ENCODE data around the gene PPP2R5E.
"Not testable (repeated sequence)": the region's sequence is repeated elsewhere in the genome, so short reads cannot be mapped to it uniquely, and the experiment has no call there.

The PPP2R5E gene

GRCh38 chr14:63543000-63543825, at the start of gene PPP2R5E:
Gene PPP2R5E, minus strand, starts transcription at chr14:63543377. Its CDS starts 3,692 bp downstream, at chr14:63539685.
- Histone ChIP-seq H3K4me1 (ENCODE audit: control insufficient read depth, insufficient read depth, low read length) (peaks cover 5% of the 10 kb centered on the region), H3K9me3 (ENCODE audit: control insufficient read depth, low read length) (no peaks in the 10 kb centered on the region), H3K9ac (ENCODE audit: low read length) (peak within 1 kb of the TSS; percentile 90)

DNA sequence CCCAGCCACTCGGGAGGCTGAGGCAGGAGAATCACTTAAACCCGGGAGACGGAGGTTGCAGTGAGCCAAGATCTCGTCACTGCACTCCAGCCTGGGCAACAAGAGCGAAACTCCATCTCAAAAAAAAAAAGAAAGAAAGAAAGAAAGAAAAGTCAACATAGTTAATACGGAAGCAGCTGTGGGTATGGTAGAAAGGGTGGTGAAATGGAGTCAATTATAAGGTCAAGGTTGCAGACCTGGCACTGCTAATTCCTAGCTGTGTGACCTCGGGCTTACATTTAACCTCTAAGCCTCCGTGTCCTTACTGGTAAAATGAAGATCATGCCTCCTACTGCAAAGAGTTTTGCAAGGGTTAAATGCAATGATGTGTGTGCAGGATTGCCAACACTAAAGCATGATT, 39.9 kb upstream of the PPP2R5E start:
- not testable (repeated sequence) for H3K4me3 ChIP-seq (ENCODE audit: low read length); H3K4me1 ChIP-seq (ENCODE audit: control insufficient read depth, insufficient read depth, low read length); H3K9me3 ChIP-seq (ENCODE audit: control insufficient read depth, low read length); H3K27me3 ChIP-seq (ENCODE audit: control insufficient read depth, insufficient read depth, low read length); H3K9ac ChIP-seq (ENCODE audit: low read length); H3K36me3 ChIP-seq (ENCODE audit: control insufficient read depth, insufficient read depth, low read length)

More at GRCh38 chr14:63543000-63543825, at the start of gene PPP2R5E:
- Histone ChIP-seq H3K4me3 (ENCODE audit: low read length) (peak within 1 kb of the TSS; percentile 78), H3K27me3 (ENCODE audit: control insufficient read depth, insufficient read depth, low read length) (no peaks in the 10 kb centered on the region), H3K36me3 (ENCODE audit: control insufficient read depth, insufficient read depth, low read length) (no peaks in the 10 kb centered on the region)

DNA sequence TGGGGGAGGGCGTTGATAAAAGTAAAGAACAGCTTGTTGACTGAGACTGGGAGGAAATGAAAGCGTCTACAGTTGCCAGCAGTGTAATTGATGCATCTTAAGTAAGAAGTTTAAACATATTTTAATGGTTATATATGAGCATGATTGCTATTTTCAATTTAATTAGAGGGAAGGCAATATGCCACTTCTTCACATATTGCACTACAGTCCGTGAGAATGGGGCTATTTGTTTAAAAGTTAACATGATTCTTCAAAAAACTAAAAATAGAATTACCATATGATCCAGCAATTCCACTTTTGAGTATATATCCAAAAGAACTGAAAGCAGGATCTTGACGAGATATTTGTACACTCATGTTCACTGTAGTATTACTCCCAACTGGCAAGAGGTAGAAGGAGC, 38.3 kb upstream of the PPP2R5E start:
- Histone ChIP-seq H3K4me1 (ENCODE audit: control insufficient read depth, insufficient read depth, low read length) (no peaks in the 10 kb centered on the region), H3K36me3 (ENCODE audit: control insufficient read depth, insufficient read depth, low read length) (no peaks in the 10 kb centered on the region), H3K27me3 (ENCODE audit: control insufficient read depth, insufficient read depth, low read length) (no peaks in the 10 kb centered on the region), H3K4me3 (ENCODE audit: low read length) (no peak overlapping the region), H3K9ac (ENCODE audit: low read length) (no peak overlapping the region), H3K9me3 (ENCODE audit: control insufficient read depth, low read length) (no peaks in the 10 kb centered on the region)

GRCh38 chr14:63578300-63578699, 35.1 kb upstream of the PPP2R5E start:
- Histone ChIP-seq H3K4me3 (ENCODE audit: low read length) (no peak overlapping the region), H3K36me3 (ENCODE audit: control insufficient read depth, insufficient read depth, low read length) (no peaks in the 10 kb centered on the region), H3K4me1 (ENCODE audit: control insufficient read depth, insufficient read depth, low read length) (no peaks in the 10 kb centered on the region), H3K27me3 (ENCODE audit: control insufficient read depth, insufficient read depth, low read length) (no peaks in the 10 kb centered on the region), H3K9me3 (ENCODE audit: control insufficient read depth, low read length) (no peaks in the 10 kb centered on the region), H3K9ac (ENCODE audit: low read length) (no peak overlapping the region)

DNA sequence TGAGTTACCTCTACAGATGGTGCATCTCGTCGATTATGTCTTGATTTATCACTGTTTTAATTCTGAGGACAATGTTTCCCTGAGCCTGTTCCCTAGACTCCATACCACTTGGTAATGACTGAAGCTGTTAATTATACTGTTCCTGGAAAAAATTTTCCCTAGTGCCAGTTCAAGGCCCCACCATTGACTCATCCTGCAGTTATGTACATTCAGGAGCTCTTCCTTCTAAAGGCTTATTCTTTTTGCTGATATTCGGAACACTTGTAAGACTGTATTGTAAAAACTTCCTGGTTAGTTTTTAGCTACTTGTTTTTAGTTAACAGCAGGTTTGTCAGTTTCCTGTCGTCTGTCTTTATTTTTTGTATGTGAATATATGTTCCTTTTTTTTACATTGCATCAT, 30.4 kb upstream of the PPP2R5E start:
- H3K4me3 ChIP-seq (ENCODE audit: low read length), result no peak overlapping the region
- no peak overlapping the region for H3K9ac ChIP-seq (ENCODE audit: low read length)
- H3K4me1 ChIP-seq (ENCODE audit: control insufficient read depth, insufficient read depth, low read length), result no peaks in the 10 kb centered on the region
- H3K36me3 ChIP-seq (ENCODE audit: control insufficient read depth, insufficient read depth, low read length), result no peaks in the 10 kb centered on the region
- H3K9me3 ChIP-seq (ENCODE audit: control insufficient read depth, low read length), result no peaks in the 10 kb centered on the region
- no peaks in the 10 kb centered on the region for H3K27me3 ChIP-seq (ENCODE audit: control insufficient read depth, insufficient read depth, low read length)

DNA sequence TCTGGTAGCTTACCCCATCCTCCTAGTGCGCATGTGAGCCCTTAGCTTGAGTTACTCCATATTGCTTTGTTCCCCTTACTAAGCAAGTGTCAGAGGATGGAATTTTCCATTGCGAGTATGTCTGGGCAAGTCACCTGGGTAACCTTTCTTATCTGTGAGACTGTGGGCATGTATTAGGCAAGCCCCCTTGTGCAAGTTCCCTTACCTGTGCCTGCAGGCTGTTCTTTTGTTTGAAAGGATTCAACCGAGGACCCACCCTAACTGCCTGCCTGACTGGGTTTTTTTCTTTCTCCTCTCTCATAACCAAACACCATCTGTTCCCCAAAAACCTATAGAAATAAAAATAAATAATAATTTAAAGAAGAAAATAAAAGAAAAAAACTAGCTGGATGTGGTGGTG, 22.3 kb upstream of the PPP2R5E start:
- Histone ChIP-seq H3K9ac (ENCODE audit: low read length) (no peak overlapping the region), H3K36me3 (ENCODE audit: control insufficient read depth, insufficient read depth, low read length) (no peaks in the 10 kb centered on the region), H3K27me3 (ENCODE audit: control insufficient read depth, insufficient read depth, low read length) (no peaks in the 10 kb centered on the region), H3K4me1 (ENCODE audit: control insufficient read depth, insufficient read depth, low read length) (peaks cover 6% of the 10 kb centered on the region), H3K9me3 (ENCODE audit: control insufficient read depth, low read length) (no peaks in the 10 kb centered on the region), H3K4me3 (ENCODE audit: low read length) (no peak overlapping the region)

GRCh38 chr14:63564318-63564717, 21.1 kb upstream of the PPP2R5E start:
- Histone ChIP-seq H3K27me3 (ENCODE audit: control insufficient read depth, insufficient read depth, low read length) (no peaks in the 10 kb centered on the region), H3K9me3 (ENCODE audit: control insufficient read depth, low read length) (no peaks in the 10 kb centered on the region), H3K36me3 (ENCODE audit: control insufficient read depth, insufficient read depth, low read length) (no peaks in the 10 kb centered on the region), H3K9ac (ENCODE audit: low read length) (no peak overlapping the region), H3K4me3 (ENCODE audit: low read length) (no peak overlapping the region), H3K4me1 (ENCODE audit: control insufficient read depth, insufficient read depth, low read length) (peaks cover 6% of the 10 kb centered on the region)

GRCh38 chr14:63563370-63564026, 20.3 kb upstream of the PPP2R5E start:
- H3K4me3 ChIP-seq (ENCODE audit: low read length), result no peak overlapping the region
- no peaks in the 10 kb centered on the region for H3K9me3 ChIP-seq (ENCODE audit: control insufficient read depth, low read length)
- H3K9ac ChIP-seq (ENCODE audit: low read length), result no peak overlapping the region
- H3K36me3 ChIP-seq (ENCODE audit: control insufficient read depth, insufficient read depth, low read length), result no peaks in the 10 kb centered on the region
- no peaks in the 10 kb centered on the region for H3K27me3 ChIP-seq (ENCODE audit: control insufficient read depth, insufficient read depth, low read length)
- peaks cover 6% of the 10 kb centered on the region for H3K4me1 ChIP-seq (ENCODE audit: control insufficient read depth, insufficient read depth, low read length)

GRCh38 chr14:63562405-63562804, 19.2 kb upstream of the PPP2R5E start:
- Histone ChIP-seq H3K27me3 (ENCODE audit: control insufficient read depth, insufficient read depth, low read length) (no peaks in the 10 kb centered on the region), H3K4me3 (ENCODE audit: low read length) (no peak overlapping the region), H3K4me1 (ENCODE audit: control insufficient read depth, insufficient read depth, low read length) (peaks cover 6% of the 10 kb centered on the region), H3K9ac (ENCODE audit: low read length) (no peak overlapping the region), H3K36me3 (ENCODE audit: control insufficient read depth, insufficient read depth, low read length) (no peaks in the 10 kb centered on the region), H3K9me3 (ENCODE audit: control insufficient read depth, low read length) (no peaks in the 10 kb centered on the region)

- no peaks in the 10 kb centered on the region for H3K27me3 ChIP-seq (ENCODE audit: control insufficient read depth, insufficient read depth, low read length)
- H3K4me1 ChIP-seq (ENCODE audit: control insufficient read depth, insufficient read depth, low read length), result no peaks in the 10 kb centered on the region
- no peaks in the 10 kb centered on the region for H3K36me3 ChIP-seq (ENCODE audit: control insufficient read depth, insufficient read depth, low read length)
- no peak overlapping the region for H3K9ac ChIP-seq (ENCODE audit: low read length)
- H3K9me3 ChIP-seq (ENCODE audit: control insufficient read depth, low read length), result no peaks in the 10 kb centered on the region
- no peak overlapping the region for H3K4me3 ChIP-seq (ENCODE audit: low read length)
These were observed 12.4 kb upstream of the PPP2R5E start for GRCh38 chr14:63555572-63555971.

DNA sequence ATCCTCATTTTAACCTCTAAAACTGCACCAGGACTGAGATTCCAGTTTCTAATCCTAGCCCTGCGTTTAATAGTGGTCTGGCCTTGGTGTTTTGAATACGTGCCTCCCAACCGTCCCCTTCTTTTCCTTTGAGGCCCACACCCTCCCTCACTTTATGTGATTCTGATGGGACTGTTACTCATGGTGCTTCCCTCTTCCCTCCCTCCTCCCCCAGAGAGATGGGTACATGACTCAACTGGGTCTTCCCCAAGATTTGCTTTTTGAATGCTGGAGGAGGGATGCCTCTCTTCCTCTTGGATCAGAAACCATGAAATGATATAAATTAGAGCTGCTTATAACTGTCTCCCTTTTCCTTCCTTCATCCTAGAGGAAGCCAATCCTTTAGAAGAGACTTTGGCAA, 8.2 kb upstream of the PPP2R5E start:
- Histone ChIP-seq H3K27me3 (ENCODE audit: control insufficient read depth, insufficient read depth, low read length) (no peaks in the 10 kb centered on the region), H3K36me3 (ENCODE audit: control insufficient read depth, insufficient read depth, low read length) (no peaks in the 10 kb centered on the region), H3K9me3 (ENCODE audit: control insufficient read depth, low read length) (no peaks in the 10 kb centered on the region), H3K4me1 (ENCODE audit: control insufficient read depth, insufficient read depth, low read length) (no peaks in the 10 kb centered on the region), H3K9ac (ENCODE audit: low read length) (no peak overlapping the region), H3K4me3 (ENCODE audit: low read length) (no peak overlapping the region)

GRCh38 chr14:63547798-63548335, 4.7 kb upstream of the PPP2R5E start:
- Histone ChIP-seq H3K9ac (ENCODE audit: low read length) (no peak overlapping the region), H3K36me3 (ENCODE audit: control insufficient read depth, insufficient read depth, low read length) (no peaks in the 10 kb centered on the region), H3K4me3 (ENCODE audit: low read length) (no peak overlapping the region), H3K9me3 (ENCODE audit: control insufficient read depth, low read length) (no peaks in the 10 kb centered on the region), H3K27me3 (ENCODE audit: control insufficient read depth, insufficient read depth, low read length) (no peaks in the 10 kb centered on the region), H3K4me1 (ENCODE audit: control insufficient read depth, insufficient read depth, low read length) (no peaks in the 10 kb centered on the region)
